GM18520 (cell line): ENCODE data around the gene HSFX3.
"Not testable (repeated sequence)": the region's sequence is repeated elsewhere in the genome, so short reads cannot be mapped to it uniquely, and the experiment has no call there.

Source experiments
- ATAC-seq: cut with Tn5 transposase; IDR thresholded peaks from one replicate; pipeline ENCODE4 v1.9.1; 2021; ENCODE audit not compliant: unreplicated experiment

The HSFX3 gene

GRCh38 chrX:149545545-149546543, 3.9 kb downstream of the HSFX3 start:
- ATAC-seq = not testable (repeated sequence)

- no peak for ATAC-seq
Observed at GRCh38 chrX:149541521-149542047, 8.1 kb downstream of the HSFX3 start.

- peak; percentile 88 for ATAC-seq
Observed at GRCh38 chrX:149540621-149541520, 8.9 kb downstream of the HSFX3 start, which contains the start of gene EOLA1. Gene EOLA1, plus strand, starts transcription at chrX:149541012. Its CDS starts 4,619 bp downstream, at chrX:149545631.

- peak; percentile 5 for ATAC-seq
Observed at GRCh38 chrX:149540131-149540620, 9.5 kb downstream of the HSFX3 start.

GRCh38 chrX:149539283-149540130, 10.2 kb downstream of the HSFX3 start:
- peak; percentile 30 for ATAC-seq

- ATAC-seq = not testable (repeated sequence)
Observed at GRCh38 chrX:149537474-149537873, 12.2 kb downstream of the HSFX3 start.

- ATAC-seq = not testable (repeated sequence)
Observed at GRCh38 chrX:149534926-149535602, 14.7 kb downstream of the HSFX3 start.

- not testable (repeated sequence) for ATAC-seq
Observed at GRCh38 chrX:149533999-149534398, 15.7 kb downstream of the HSFX3 start.

- ATAC-seq = not testable (repeated sequence)
Observed at GRCh38 chrX:149532868-149533267, 16.9 kb downstream of the HSFX3 start.

- ATAC-seq = no peak
Observed at GRCh38 chrX:149531599-149531998, 18.1 kb downstream of the HSFX3 start.

- no peak for ATAC-seq
Observed at GRCh38 chrX:149528381-149528780, 21.3 kb downstream of the HSFX3 start.

- no peak for ATAC-seq
Observed at GRCh38 chrX:149527705-149528104, 22.0 kb downstream of the HSFX3 start.

- not testable (repeated sequence) for ATAC-seq
Observed at GRCh38 chrX:149526318-149527033, 23.2 kb downstream of the HSFX3 start.

GRCh38 chrX:149525903-149526302, 23.8 kb downstream of the HSFX3 start:
- not testable (repeated sequence) for ATAC-seq

GRCh38 chrX:149525389-149525788, 24.3 kb downstream of the HSFX3 start:
- peak; percentile 89 for ATAC-seq

- ATAC-seq = no peak
Observed at GRCh38 chrX:149522916-149523315, 26.8 kb downstream of the HSFX3 start.

- no peak for ATAC-seq
Observed at GRCh38 chrX:149521438-149521837, 28.3 kb downstream of the HSFX3 start.

- not testable (repeated sequence) for ATAC-seq
Observed at GRCh38 chrX:149520636-149521277, 29.0 kb downstream of the HSFX3 start.
